H9 (cell line): ENCODE data around the gene HSPA8. TPM values are rescaled to one million over a fixed set of nuclear protein-coding genes. Genes with fewer than 3 reads are reported as not detected.

Source experiments
- DNase-seq: peaks from one replicate; pipeline ENCODE4 v3.0.0-alpha.2; 2017
- H2AFZ ChIP-seq: one replicate; pipeline ENCODE4 v1.6.1; 2013; ENCODE audit warnings: mild to moderate bottlenecking, low read length, control low read depth, moderate library complexity
- H2AK5ac ChIP-seq: 2 replicates; pipeline ENCODE4 v1.6.1; 2013; ENCODE audit warnings: low read length, control low read depth, mixed read lengths; ENCODE audit not compliant: insufficient read length
- H2BK120ac ChIP-seq: one replicate; pipeline ENCODE4 v1.6.1; 2013; ENCODE audit warnings: low read depth, mild to moderate bottlenecking, low read length, control low read depth, inconsistent platforms; ENCODE audit not compliant: poor library complexity, severe bottlenecking
- H2BK12ac ChIP-seq: 2 replicates; pipeline ENCODE4 v1.6.1; 2013; ENCODE audit warnings: low read length, control low read depth, mixed read lengths, low read depth; ENCODE audit not compliant: insufficient read length
- H2BK15ac ChIP-seq: 2 replicates; pipeline ENCODE4 v1.6.1; 2013; ENCODE audit warnings: low read depth, low read length, control low read depth
- H2BK20ac ChIP-seq: one replicate; pipeline ENCODE4 v1.6.1; 2013; ENCODE audit warnings: low read depth, mild to moderate bottlenecking, low read length, control low read depth, inconsistent platforms; ENCODE audit not compliant: poor library complexity, severe bottlenecking
- H2BK5ac ChIP-seq: 2 replicates; pipeline ENCODE4 v1.6.1; 2013; ENCODE audit warnings: low read length, control low read depth, mixed read lengths; ENCODE audit not compliant: insufficient read length
- H3K14ac ChIP-seq: 2 replicates; pipeline ENCODE4 v1.6.1; 2013; ENCODE audit warnings: low read length, control low read depth; ENCODE audit not compliant: insufficient read depth
- H3K18ac ChIP-seq: 2 replicates; pipeline ENCODE4 v1.6.1; 2013; ENCODE audit warnings: low read depth, mild to moderate bottlenecking, mixed read lengths, low read length, control low read depth; ENCODE audit not compliant: insufficient read length
- H3K23ac ChIP-seq: 2 replicates; pipeline ENCODE4 v1.6.1; 2013; ENCODE audit warnings: low read length, control low read depth, mixed read lengths, low read depth; ENCODE audit not compliant: insufficient read length
- H3K23me2 ChIP-seq: 2 replicates; pipeline ENCODE4 v1.6.1; 2013; ENCODE audit warnings: low read depth, mild to moderate bottlenecking, mixed read lengths, low read length, control low read depth; ENCODE audit not compliant: insufficient read length, poor library complexity, severe bottlenecking
- H3K27ac ChIP-seq: 2 replicates; pipeline ENCODE4 v1.5.1; 2013; ENCODE audit warnings: low read length, control low read depth, mixed read lengths, low read depth; ENCODE audit not compliant: insufficient read length
- H3K27me3 ChIP-seq: 2 replicates; pipeline ENCODE4 v1.6.1; 2013; ENCODE audit warnings: low read length, control low read depth, inconsistent platforms; ENCODE audit not compliant: insufficient read depth
- H3K4ac ChIP-seq: 2 replicates; pipeline ENCODE4 v1.6.1; 2013; ENCODE audit warnings: low read depth, mild to moderate bottlenecking, control low read depth, inconsistent platforms, low read length, moderate library complexity
- H3K4me1 ChIP-seq: 2 replicates; pipeline ENCODE4 v1.6.1; 2013; ENCODE audit warnings: low read length, control low read depth, inconsistent platforms; ENCODE audit not compliant: insufficient read depth
- H3K4me2 ChIP-seq: 2 replicates; pipeline ENCODE4 v1.6.1; 2013; ENCODE audit warnings: low read length, control low read depth, mixed read lengths; ENCODE audit not compliant: insufficient read length, insufficient read depth
- H3K56ac ChIP-seq: 2 replicates; pipeline ENCODE4 v1.6.1; 2013; ENCODE audit warnings: low read depth, mild to moderate bottlenecking, mixed read lengths, low read length, control low read depth; ENCODE audit not compliant: insufficient read length
- H3K79me1 ChIP-seq: 2 replicates; pipeline ENCODE4 v1.6.1; 2013; ENCODE audit warnings: low read depth, mild to moderate bottlenecking, moderate library complexity, low read length, control low read depth, inconsistent platforms; ENCODE audit not compliant: insufficient read depth, poor library complexity, severe bottlenecking
- H3K79me2 ChIP-seq: 2 replicates; pipeline ENCODE4 v1.6.1; 2013; ENCODE audit warnings: low read length, control low read depth, inconsistent platforms; ENCODE audit not compliant: insufficient read depth
- H3K9ac ChIP-seq: 2 replicates; pipeline ENCODE4 v1.6.1; 2013; ENCODE audit warnings: low read length, control low read depth, mixed read lengths; ENCODE audit not compliant: insufficient read length; ENCODE audit errors: extremely low read depth
- H3K9me3 ChIP-seq: one replicate; pipeline ENCODE4 v1.6.1; 2013; ENCODE audit warnings: low read depth, low read length, inconsistent platforms; ENCODE audit not compliant: control insufficient read depth
- H3T11ph ChIP-seq: one replicate; pipeline ENCODE4 v1.6.1; 2013; ENCODE audit warnings: mild to moderate bottlenecking, low read length, control low read depth, inconsistent platforms
- H4K20me1 ChIP-seq: one replicate; pipeline ENCODE4 v1.6.1; 2013; ENCODE audit not compliant: control insufficient read depth, insufficient read length, insufficient read depth
- H4K5ac ChIP-seq: 2 replicates; pipeline ENCODE4 v1.6.1; 2013; ENCODE audit warnings: low read depth, mild to moderate bottlenecking, mixed read lengths, low read length, control low read depth; ENCODE audit not compliant: insufficient read length
- H4K8ac ChIP-seq: replicated peaks from 2 replicates; pipeline ENCODE4 v1.6.1; 2013; ENCODE audit warnings: low read length, control low read depth, mixed read lengths, low read depth; ENCODE audit not compliant: insufficient read length
- H4K91ac ChIP-seq: 2 replicates; pipeline ENCODE4 v1.6.1; 2013; ENCODE audit warnings: low read depth, mild to moderate bottlenecking, moderate library complexity, mixed read lengths, low read length, control low read depth; ENCODE audit not compliant: insufficient read length
- H3K27ac Mint-ChIP-seq, 3 experiments: 2 replicates in 2 of 3; 3 replicates in 1 of 3; pipeline ENCODE4 v1.8.0; 2020 to 2021; ENCODE audit warnings: mixed read lengths in 3 of 3, mild to moderate bottlenecking in 1 of 3, moderate library complexity in 1 of 3
- H3K27me3 Mint-ChIP-seq: 2 replicates; pipeline ENCODE4 v1.8.0; 2021; ENCODE audit warnings: low read depth, mild to moderate bottlenecking, moderate library complexity, mixed read lengths
- H3K36me3 Mint-ChIP-seq, 3 experiments: 2 replicates in 2 of 3; 3 replicates in 1 of 3; pipeline ENCODE4 v1.8.0; 2020 to 2021; ENCODE audit warnings: low read depth in 3 of 3, mixed read lengths in 3 of 3; ENCODE audit not compliant: insufficient read depth in 1 of 3
- H3K4me1 Mint-ChIP-seq, 2 experiments: 2 replicates each; pipeline ENCODE4 v1.8.0; 2020; ENCODE audit warnings: mixed read lengths in 2 of 2
- H3K4me3 Mint-ChIP-seq, 2 experiments: 2 replicates in 1 of 2; 3 replicates in 1 of 2; pipeline ENCODE4 v1.8.0; 2020 to 2021; ENCODE audit warnings: mild to moderate bottlenecking in 2 of 2, mixed read lengths in 2 of 2, moderate library complexity in 1 of 2
- H3K9me3 Mint-ChIP-seq, 2 experiments: 2 replicates in 1 of 2; 3 replicates in 1 of 2; pipeline ENCODE4 v1.8.0; 2020; ENCODE audit warnings: mild to moderate bottlenecking in 2 of 2, mixed read lengths in 2 of 2, moderate library complexity in 1 of 2
- CTCF ChIP-seq: fragments of 200-600 bp; sonication (generic); conservative IDR thresholded peaks from 3 replicates; pipeline ENCODE4 v1.8.0; 2021; ENCODE audit warnings: antibody characterized with exemption, mild to moderate bottlenecking
- WGBS: extraction: QIAGEN DNeasy Blood & Tissue Kit; methylation state at CpG from one replicate; pipeline ENCODE4 v1.1.7; 2013; ENCODE audit warnings: missing lambda C conversion rate, low lambda C conversion rate, mixed read lengths; ENCODE audit not compliant: insufficient read length; ENCODE audit errors: extremely low coverage; 5-methylcytosine and 5-hydroxymethylcytosine counted together
- total RNA-seq: library from RNA; stranded (reverse); gene quantifications from 2 replicates; pipeline ENCODE4 v1.2.1, GENCODE V29; 2021

Gene HSPA8
- total RNA-seq, 1 experiment from 2014 or later: 2,160 TPM

GRCh38 chr11:123107945-123108495 is 46.1 kb upstream of the HSPA8 start:
- WGBS: no CpG with 5 or more reads among the region's 4 CpGs

More at GRCh38 chr11:123107945-123108495, 46.1 kb upstream of the HSPA8 start:
- H3K4me1 Mint-ChIP-seq: peaks cover 6 to 11% of the 10 kb centered on the region in 2 experiments; a peak in 1 of 4 replicates
- H3K4me3 Mint-ChIP-seq: no peak overlapping the region
- H4K20me1 ChIP-seq: no peaks in the 10 kb centered on the region
- no peaks in the 10 kb centered on the region for H3K4me1 ChIP-seq
- no peak for TF ChIP-seq CTCF
- H3K9me3 ChIP-seq: no peaks in the 10 kb centered on the region
- no peak overlapping the region for H2BK5ac ChIP-seq
- H3K56ac ChIP-seq: no peak overlapping the region
- H3K27ac Mint-ChIP-seq: no peak overlapping the region
- no peak overlapping the region for H4K8ac ChIP-seq
- no peak overlapping the region for H3K14ac ChIP-seq
- H3K9ac ChIP-seq: no peak overlapping the region
- H3T11ph ChIP-seq: no peak overlapping the region
- no peak overlapping the region for H3K23ac ChIP-seq
- H4K5ac ChIP-seq: no peak overlapping the region
- H3K23me2 ChIP-seq: no peaks in the 10 kb centered on the region
- no peaks in the 10 kb centered on the region for H3K9me3 Mint-ChIP-seq
- no peaks in the 10 kb centered on the region for H3K79me1 ChIP-seq
- H2BK12ac ChIP-seq: no peak overlapping the region
- DNase-seq: no peak
- no peak overlapping the region for H2BK20ac ChIP-seq
- H3K36me3 Mint-ChIP-seq: peaks cover 0 to 1% (median 0%) of the 10 kb centered on the region in 3 experiments; a peak in 1 of 7 replicates
- H2AFZ ChIP-seq: no peak overlapping the region
- H3K4ac ChIP-seq: no peak overlapping the region
- H3K79me2 ChIP-seq: no peaks in the 10 kb centered on the region
- H2BK120ac ChIP-seq: no peak overlapping the region
- no peak overlapping the region for H3K4me2 ChIP-seq
- no peak overlapping the region for H2BK15ac ChIP-seq
- H3K27me3 Mint-ChIP-seq: no peaks in the 10 kb centered on the region
- H3K18ac ChIP-seq: no peak overlapping the region
- no peak overlapping the region for H4K91ac ChIP-seq
- no peak overlapping the region for H2AK5ac ChIP-seq
- H3K27me3 ChIP-seq: no peaks in the 10 kb centered on the region
- H3K27ac ChIP-seq: no peak overlapping the region
